GM18498 (cell line): ENCODE data around the gene CEP41.

Experiments used
- ATAC-seq: cut with Tn5 transposase; IDR thresholded peaks from one replicate; pipeline ENCODE4 v1.9.1; 2021; ENCODE audit warnings: mild to moderate bottlenecking, moderate library complexity; ENCODE audit not compliant: unreplicated experiment

CEP41 gene

DNA sequence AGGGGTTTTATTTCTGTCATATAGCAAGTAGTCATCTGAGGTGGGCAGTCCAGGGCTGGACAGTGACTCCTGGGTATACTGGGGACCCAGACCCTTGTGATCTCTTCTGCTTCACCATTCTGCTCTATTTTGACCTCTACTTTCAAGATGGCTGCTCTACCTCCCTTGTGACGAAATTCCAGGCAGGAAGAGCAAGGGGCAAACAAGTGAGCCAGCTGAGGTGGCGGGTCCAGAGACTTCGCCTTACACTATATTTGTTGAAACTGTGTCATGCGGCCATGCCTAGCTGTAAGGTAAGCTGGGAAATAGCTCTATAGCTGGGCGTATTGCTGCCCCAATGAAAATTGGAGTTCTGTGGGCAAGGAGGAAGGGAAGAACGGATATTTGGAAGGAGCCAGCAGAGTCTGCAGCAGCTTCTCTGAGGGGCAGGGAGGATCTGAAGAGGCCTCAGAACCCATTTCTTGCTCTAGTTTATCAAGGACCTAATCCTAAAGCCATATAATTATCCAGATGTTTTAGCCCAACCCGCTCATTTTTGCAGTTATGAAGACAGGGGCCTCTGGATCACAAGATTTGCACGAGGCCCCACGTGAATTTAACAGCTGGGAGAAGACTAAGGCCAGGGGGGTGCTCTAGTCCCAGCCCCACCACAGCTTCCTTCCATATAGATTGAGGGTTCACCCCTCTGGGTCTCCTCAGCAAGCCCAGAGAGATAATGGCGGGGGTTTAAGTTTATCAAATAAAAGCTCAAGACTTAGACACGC, 68.2 kb downstream of the CEP41 start:
- ATAC-seq: no peak

GRCh38 chr7:130371046-130371445, 69.8 kb downstream of the CEP41 start:
- no peak for ATAC-seq

DNA sequence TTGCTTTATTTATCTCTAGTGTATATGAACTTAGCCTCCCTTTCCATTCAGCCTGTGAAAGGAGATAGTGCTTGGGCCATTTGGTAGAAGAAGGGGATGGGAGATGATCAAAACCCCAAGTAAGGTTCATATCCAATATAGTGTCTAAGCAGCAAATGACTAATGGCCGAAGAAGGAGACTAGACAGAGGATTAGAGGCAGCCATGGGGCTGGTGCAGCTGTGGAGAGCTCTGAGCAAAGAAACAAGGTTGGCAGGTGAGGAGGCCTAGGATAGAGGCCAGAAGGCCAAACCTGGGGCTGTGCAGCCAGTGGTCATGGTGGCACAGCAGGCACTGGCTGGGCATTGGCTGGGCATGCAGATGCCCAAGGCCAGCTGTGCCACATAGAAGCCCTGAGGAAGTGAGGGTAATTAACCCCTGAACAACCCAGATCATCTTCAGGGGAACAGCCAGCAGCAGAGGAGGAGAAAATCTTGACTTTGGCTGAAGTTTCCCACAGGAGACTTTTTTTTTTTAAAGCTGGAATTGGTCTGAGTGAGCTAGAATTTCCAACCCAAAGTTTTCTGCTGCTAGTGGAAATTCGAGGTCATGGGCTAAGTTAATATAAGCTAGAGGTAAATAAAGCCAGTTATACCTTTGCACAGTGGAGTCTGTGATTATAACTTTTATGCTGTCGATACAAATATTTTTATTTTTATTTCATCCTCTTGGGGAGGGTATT, 70.8 kb downstream of the CEP41 start:
- no peak for ATAC-seq

GRCh38 chr7:130369110-130369711, 71.6 kb downstream of the CEP41 start:
- no peak for ATAC-seq

GRCh38 chr7:130367836-130368746, 72.7 kb downstream of the CEP41 start:
- ATAC-seq: no peak

DNA sequence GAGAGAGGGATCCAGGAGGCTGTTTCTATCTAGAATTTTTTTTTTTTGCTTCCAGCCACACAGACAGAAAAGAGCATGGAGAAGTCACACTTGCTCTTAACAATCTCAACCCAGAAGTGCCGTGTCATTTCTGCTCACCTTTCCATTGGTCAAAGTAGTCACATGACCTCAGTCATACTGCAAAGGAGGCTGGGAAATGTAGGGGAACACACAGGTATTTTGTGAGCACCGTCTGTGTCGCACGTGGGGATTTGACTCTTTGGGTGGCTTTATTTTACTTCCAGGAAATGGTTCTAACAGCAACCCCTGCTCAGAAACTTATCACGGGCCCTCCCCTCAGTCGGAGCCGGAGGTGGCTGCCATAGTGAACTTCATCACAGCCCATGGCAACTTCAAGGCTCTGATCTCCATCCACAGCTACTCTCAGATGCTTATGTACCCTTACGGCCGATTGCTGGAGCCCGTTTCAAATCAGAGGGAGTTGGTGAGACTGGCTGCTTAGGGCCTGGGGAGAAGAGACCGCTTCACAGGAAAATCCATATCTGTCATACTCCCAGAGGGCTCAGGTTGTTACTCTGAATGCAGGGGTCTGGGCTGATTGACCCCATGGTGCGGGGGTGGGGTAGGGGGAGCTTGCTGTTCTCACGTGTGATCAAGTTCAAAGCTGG, 73.6 kb downstream of the CEP41 start:
- no peak for ATAC-seq

DNA sequence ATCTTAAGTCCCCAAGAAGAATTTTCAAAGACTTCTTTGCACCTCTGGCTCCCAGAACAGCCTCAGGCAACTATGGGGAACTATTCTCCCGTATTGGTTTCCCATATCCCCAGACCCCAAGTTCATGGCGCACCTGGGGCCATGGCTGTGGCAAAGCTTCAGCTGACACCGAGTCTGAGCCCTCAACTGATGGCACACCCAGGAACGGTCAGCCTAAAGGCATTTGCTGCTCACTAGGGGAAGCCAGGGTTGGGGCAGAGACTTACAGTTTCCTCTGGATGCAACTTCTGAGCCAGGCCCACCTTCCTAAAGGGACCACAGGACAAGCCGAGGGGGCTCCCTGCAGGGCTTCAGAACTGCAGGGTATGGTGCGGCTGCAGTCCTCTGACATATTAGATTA, 74.3 kb downstream of the CEP41 start:
- no peak for ATAC-seq

GRCh38 chr7:130365511-130366441, 75.0 kb downstream of the CEP41 start:
- ATAC-seq: no peak

DNA sequence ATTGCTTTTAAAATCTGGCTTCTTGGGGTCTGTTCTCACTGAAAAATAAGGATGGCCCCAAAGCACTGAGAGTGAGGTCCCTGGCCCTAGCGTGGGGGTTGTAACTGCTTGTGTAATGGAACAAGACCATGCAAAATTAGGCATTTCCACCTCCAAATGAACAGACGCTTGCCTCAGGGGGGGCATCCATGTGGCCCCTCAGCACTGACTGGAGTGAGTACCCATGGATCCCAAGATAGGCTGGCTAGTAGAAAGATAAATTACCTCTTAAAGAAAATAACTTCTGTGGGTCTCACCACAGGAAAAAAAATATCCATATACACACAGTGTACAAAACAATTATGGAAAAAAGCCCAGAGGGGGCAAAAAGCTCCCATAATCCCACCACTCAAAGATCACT, 75.7 kb downstream of the CEP41 start:
- no peak for ATAC-seq

DNA sequence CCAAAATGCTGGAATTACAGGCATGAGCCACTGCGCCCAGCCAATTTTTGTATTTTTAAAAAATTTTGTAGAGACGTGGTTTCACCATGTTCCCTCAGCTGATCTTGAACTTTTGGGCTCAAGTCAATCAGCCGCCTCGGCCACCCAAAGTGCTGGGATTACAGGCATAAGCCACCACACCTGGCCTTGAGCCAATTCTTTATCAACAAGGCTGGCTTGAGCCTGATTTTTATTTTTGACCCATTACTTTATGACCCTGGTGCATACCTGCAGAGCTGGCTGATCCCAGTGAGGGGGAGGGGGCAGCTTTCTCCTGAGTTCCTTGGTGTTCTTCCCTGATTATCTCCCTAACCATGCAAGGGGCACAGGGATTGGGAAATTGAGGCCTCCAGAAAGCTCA, 76.4 kb downstream of the CEP41 start:
- ATAC-seq: no peak

DNA sequence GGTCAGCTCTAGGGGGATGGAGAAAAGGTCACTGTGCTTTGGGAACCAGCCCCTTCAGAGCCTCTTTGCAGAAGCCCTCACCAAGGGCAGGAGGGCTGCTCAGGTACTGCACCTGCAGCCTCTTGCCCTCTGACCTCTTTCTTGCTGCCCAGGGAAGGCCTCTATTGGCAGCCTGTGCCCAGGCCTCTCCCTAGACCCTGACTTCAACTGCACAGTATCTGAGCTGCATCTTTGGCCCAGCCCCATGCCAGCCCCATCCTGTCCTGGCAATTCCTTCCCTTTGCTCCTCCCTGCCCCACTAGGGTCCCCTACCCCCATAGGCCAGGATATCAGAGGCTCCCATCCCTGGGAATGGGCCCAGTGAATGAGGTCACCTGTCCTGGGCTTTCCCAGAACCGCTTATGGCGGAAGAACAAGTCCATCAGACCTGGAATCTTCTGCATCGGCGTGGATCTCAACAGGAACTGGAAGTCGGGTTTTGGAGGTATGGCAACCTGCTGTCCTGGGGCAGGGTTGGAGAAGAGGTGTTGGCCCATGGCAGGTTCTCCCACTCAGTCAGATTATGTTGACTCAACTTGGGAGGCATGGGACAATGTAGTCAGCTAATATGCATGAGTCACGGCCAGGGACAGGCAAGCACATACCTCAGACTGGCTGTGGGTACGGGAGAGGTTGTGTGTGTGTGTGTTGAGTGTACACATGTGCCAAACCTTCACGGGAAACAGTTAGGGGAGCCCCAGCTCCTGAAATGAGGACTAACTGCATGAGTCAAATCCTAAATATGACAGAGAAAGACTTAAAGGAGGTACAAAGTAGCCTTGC, 77.6 kb downstream of the CEP41 start:
- no peak for ATAC-seq

DNA sequence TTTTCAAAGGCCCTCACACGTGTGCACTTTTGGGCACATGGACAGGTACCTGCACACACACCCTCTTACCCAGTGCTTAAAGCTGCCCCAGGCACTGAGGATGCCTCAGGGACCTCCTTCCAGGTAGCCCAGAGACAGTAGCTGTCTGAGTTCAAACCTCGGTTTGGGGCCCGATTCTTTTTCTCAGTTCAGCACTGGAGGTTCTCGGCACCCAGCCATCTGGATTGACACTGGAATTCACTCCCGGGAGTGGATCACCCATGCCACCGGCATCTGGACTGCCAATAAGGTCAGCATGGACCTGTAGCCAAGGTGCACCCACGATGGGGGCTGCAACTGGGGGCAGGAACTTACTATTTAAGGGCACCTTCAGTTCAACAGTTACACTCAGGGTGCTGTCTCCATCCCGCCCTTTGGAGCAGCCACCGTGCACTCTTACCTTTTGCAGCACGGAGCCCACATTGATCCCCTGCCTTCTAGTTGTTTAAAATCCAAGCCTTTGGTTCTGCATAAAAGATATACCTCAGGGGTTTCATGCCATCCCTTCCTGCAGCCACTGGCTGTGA, 78.5 kb downstream of the CEP41 start:
- ATAC-seq: no peak

DNA sequence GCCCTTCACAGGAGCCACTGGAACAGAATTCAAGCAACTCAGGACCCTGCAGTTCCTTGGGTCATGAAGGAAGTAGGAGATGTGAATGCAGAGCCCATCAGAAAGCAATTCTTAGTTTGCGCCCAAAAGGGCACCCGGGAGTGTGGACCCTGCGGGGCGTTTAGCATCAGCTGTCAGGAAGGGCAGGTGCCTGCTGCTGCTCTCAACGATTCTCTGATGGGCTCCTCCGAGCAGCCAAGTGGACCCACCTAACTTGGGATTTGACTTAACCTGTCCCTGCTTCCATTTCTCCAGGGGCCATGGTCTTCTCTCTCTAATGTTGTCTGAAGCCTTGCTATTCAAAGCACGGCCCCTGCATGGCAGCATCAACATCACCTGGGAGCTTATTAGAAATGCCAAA, 79.1 kb downstream of the CEP41 start:
- no peak for ATAC-seq

GRCh38 chr7:130360518-130360917, 80.3 kb downstream of the CEP41 start:
- no peak for ATAC-seq

DNA sequence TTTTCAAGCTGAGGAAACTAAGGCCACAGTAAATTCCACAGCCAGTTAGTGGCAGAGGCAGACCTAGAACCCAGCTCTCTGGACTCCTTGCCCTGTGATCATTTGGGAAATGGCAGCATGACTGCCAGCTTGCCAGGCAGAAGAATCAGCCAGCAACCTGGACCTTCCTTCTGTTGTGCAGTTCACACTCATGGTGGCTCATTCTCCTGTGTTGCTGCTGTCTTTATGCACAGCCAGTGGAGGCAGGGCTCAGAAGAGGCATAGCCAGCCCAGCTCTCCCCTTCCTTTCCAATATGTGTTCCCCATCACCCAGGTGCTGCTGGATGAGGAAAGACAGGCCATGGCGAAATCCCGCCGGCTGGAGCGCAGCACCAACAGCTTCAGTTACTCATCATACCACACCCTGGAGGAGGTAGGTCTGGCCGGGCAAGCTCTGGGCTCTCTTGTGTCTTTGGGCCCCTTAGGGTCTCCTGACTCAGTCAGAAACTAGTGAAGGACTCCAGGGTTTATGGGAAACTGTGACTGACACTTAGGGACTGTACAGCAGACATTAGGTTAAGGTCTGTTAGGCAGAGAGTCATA, 81.4 kb downstream of the CEP41 start:
- ATAC-seq: no peak

- ATAC-seq: no peak
Measured at GRCh38 chr7:130358471-130358870, 82.3 kb downstream of the CEP41 start.

GRCh38 chr7:130356876-130357611, 83.8 kb downstream of the CEP41 start:
- no peak for ATAC-seq
